Thymus (tissue), 11 donors: Measurements from ENCODE around the gene SIAH1. TPM values are rescaled to one million over a fixed set of nuclear protein-coding genes. Genes with fewer than 3 reads are reported as not detected.
A peak's percentile ranks its signal among the peaks of the same experiment; 100 is the strongest.
"Not testable (repeated sequence)": the region's sequence is repeated elsewhere in the genome, so short reads cannot be mapped to it uniquely, and the experiment has no call there.

Source experiments
- DNase-seq, 9 donors: peaks; one replicate each; pipeline ENCODE4 v3.0.0-alpha.2; 2013; ENCODE audit warnings: low spot score in 9 of 9, low read depth in 6 of 9, missing footprints in 1 of 9
- H3K27ac ChIP-seq, 2 donors: one replicate each; pipeline ENCODE4 v1.5.1; 2013; ENCODE audit warnings: control low read depth in 1 of 2, low read depth in 1 of 2, low read length in 1 of 2, mild to moderate bottlenecking in 1 of 2, moderate library complexity in 1 of 2
- H3K27me3 ChIP-seq, 2 donors: one replicate each; pipeline ENCODE4 v1.5.1; 2013; ENCODE audit warnings: low read length in 1 of 2; ENCODE audit not compliant: control insufficient read depth in 2 of 2, insufficient read depth in 1 of 2
- H3K36me3 ChIP-seq, 2 donors: one replicate each; pipeline ENCODE4 v1.5.1; 2013; ENCODE audit warnings: low read length in 1 of 2, mild to moderate bottlenecking in 1 of 2, moderate library complexity in 1 of 2; ENCODE audit not compliant: control insufficient read depth in 2 of 2, insufficient read depth in 2 of 2
- H3K4me1 ChIP-seq, 2 donors: one replicate each; pipeline ENCODE4 v1.5.1; 2013; ENCODE audit warnings: low read length in 2 of 2; ENCODE audit not compliant: control insufficient read depth in 2 of 2, insufficient read depth in 2 of 2
- H3K4me3 ChIP-seq, 2 donors: one replicate each; pipeline ENCODE4 v1.5.1; 2013; ENCODE audit warnings: low read length in 2 of 2, control low read depth in 1 of 2, mild to moderate bottlenecking in 1 of 2
- H3K9me3 ChIP-seq, 2 donors: one replicate each; pipeline ENCODE4 v1.5.1; 2013; ENCODE audit warnings: low read length in 1 of 2, mild to moderate bottlenecking in 1 of 2; ENCODE audit not compliant: control insufficient read depth in 2 of 2, insufficient read depth in 1 of 2
- WGBS: extraction: QIAGEN DNeasy Blood & Tissue Kit; methylation state at CpG from one replicate; pipeline ENCODE4 v1.1.7; 2013; 5-methylcytosine and 5-hydroxymethylcytosine counted together
- polyA plus RNA-seq: library from polyadenylated mRNA; stranded (reverse); fragments of 200-250 nt; gene quantifications from one replicate; pipeline ENCODE4 v1.2.3, GENCODE V29; 2013
- total RNA-seq: library from RNA; stranded (reverse); fragments of 120-200 nt; gene quantifications from one replicate; pipeline ENCODE4 v1.2.4, GENCODE V29; 2013
- donor health status: healthy.

SIAH1 gene
- total and polyA plus RNA-seq, 2 donors: 19.0 to 31.1 TPM

DNA sequence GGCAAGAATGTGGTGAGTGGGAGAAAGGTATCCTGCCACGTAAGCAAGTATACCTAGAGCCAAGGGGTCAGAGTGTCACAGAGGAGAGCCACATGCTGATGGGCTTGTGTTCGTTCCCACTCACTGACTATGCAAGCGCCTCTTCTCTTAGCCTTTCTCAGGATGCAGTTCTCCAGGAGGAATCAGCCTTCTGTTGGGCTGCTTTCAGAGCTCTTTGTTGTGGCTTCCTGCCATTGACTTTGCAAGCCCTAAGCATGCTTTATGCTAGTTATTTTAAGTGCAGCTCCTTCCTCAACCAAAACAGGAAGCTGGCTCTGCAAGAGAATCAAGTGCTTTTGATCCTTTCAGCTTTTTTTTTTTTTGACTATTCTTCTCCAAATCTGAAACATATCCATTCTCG, 66.6 kb downstream of the SIAH1 start:
- no peaks in the 10 kb centered on the region for H3K9me3 ChIP-seq
- peaks cover 13 to 19% of the 10 kb centered on the region in 2 donors for H3K4me1 ChIP-seq
- peaks cover 0 to 4% of the 10 kb centered on the region in 2 donors for H3K36me3 ChIP-seq
- peak; percentile 43 to 90 (median 71) for DNase-seq
- H3K27me3 ChIP-seq: no peaks in the 10 kb centered on the region
- no peak overlapping the region for H3K4me3 ChIP-seq
- peak overlapping the region; percentile 46 to 83 for H3K27ac ChIP-seq
- 2% methylated on average over 4 of the region's 4 CpGs for WGBS

- Histone ChIP-seq H3K4me1 (peaks cover 13 to 19% of the 10 kb centered on the region in 2 donors), H3K4me3 (no peak overlapping the region), H3K9me3 (no peaks in the 10 kb centered on the region), H3K36me3 (peaks cover 3 to 6% of the 10 kb centered on the region in 2 donors), H3K27me3 (no peaks in the 10 kb centered on the region), H3K27ac (peak overlapping the region in 1 of 2 donors; percentile 37)
- peak in 2 of 9 donors; percentile 6 to 26 for DNase-seq
- WGBS: 5% methylated on average over 2 of the region's 2 CpGs
Measured at GRCh38 chr16:48317614-48318315, 67.4 kb downstream of the SIAH1 start.

- H3K27me3 ChIP-seq: no peaks in the 10 kb centered on the region
- WGBS: 95% methylated on average over 1 of the region's 1 CpG
- DNase-seq: no peak
- H3K4me1 ChIP-seq: peaks cover 13 to 19% of the 10 kb centered on the region in 2 donors
- no peak overlapping the region for H3K27ac ChIP-seq
- peaks cover 2 to 3% of the 10 kb centered on the region in 2 donors for H3K36me3 ChIP-seq
- no peaks in the 10 kb centered on the region for H3K9me3 ChIP-seq
- no peak overlapping the region for H3K4me3 ChIP-seq
Measured at GRCh38 chr16:48317026-48317425, 68.2 kb downstream of the SIAH1 start.

DNA sequence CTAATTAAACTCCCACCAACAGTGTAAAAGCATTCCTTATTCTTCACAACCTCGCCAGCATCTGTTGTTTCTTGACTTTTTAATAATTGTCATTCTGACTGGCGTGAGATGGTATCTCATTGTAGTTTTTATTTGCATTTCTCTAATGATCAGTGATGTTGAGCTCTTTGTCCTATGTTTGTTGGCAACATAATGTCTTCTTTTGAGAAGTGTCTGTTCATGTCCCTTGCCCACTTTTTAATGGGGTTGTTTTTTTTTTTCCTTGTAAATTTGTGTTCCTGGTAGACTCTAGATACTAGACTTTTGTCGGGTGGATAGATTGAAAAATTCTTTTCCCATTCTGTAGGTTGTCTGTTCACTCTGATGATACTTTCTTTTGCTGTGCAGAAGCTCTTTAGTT, 71.3 kb downstream of the SIAH1 start:
- WGBS: 98% methylated on average over 3 of the region's 3 CpGs
- not testable (repeated sequence) for H3K27ac ChIP-seq, H3K9me3 ChIP-seq, H3K4me3 ChIP-seq, DNase-seq, H3K36me3 ChIP-seq, H3K27me3 ChIP-seq
- H3K4me1 ChIP-seq: peaks cover 8 to 12% of the 10 kb centered on the region in 2 donors

DNA sequence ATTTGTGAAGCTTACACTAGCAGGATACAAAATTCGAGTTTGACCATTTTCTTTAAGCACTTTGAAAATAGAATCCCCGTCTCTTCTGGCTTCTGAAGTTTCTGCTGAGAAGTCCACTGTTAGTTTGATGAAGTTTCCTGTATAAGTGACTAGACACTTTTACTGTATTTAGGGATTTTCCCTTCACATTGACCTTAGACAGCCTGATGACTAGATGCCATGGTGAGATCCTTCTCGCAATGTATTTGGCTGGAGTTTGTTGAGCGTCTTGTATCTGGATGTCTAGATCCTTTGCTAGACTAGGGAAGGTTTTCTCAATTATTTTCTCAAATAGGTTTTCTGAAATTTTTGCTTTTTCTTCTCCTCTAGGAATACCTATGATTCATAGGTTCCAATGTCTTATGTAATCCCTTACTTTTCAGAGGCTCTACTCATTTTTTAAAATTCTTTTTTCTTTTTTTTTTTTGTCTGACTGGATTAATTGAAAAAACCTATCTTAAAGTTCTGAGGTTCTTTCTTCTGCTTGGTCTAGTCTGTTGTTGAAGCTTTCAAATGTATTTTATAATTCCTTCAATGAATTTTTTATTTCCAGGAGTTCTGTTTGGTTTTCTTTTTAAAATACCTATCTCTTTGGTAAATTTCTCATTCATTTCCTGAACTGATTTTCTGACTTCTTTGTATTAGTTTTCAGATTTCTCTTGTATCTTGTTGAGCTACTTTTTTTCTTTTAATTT, 74.1 kb downstream of the SIAH1 start:
- 98% methylated on average over 4 of the region's 4 CpGs for WGBS
- Histone ChIP-seq H3K4me1 (no peaks in the 10 kb centered on the region), H3K36me3 (peaks cover 6% of the 10 kb centered on the region in 2 donors), H3K9me3 (peaks cover 5 to 9% of the 10 kb centered on the region in 2 donors), H3K27me3 (no peaks in the 10 kb centered on the region), H3K27ac (no peak overlapping the region), H3K4me3 (no peak overlapping the region)
- no peak for DNase-seq

Other genes with a start within 250 kb of the SIAH1 start
- gene ABCC12, start 229.4 kb downstream of the SIAH1 start, total RNA-seq: 0.05 TPM
- gene ABCC12, start 229.4 kb downstream of the SIAH1 start, polyA plus RNA-seq: 0.02 TPM
- 37.7 TPM for gene LONP2, start 141.1 kb downstream of the SIAH1 start, total RNA-seq
- 39.5 TPM for gene LONP2, start 141.1 kb downstream of the SIAH1 start, polyA plus RNA-seq
- 0.14 TPM for gene ABCC11, start 137.9 kb downstream of the SIAH1 start, total RNA-seq
- gene ABCC11, start 137.9 kb downstream of the SIAH1 start, polyA plus RNA-seq: 0.23 TPM
- gene N4BP1, start 224.8 kb upstream of the SIAH1 start, total RNA-seq: 35.9 TPM
- gene N4BP1, start 224.8 kb upstream of the SIAH1 start, polyA plus RNA-seq: 24.9 TPM